Mesenchymal stem cell (in vitro differentiated cells and primary cell): Measurements from ENCODE around the gene HERPUD2.

Experiments used
- DNase-seq: peaks from one replicate; pipeline ENCODE4 v3.0.0-alpha.2; 2013
- H2AFZ ChIP-seq: one replicate; pipeline ENCODE4 v1.6.1; 2013; ENCODE audit warnings: low read depth, mild to moderate bottlenecking, control low read depth, inconsistent platforms, low read length, moderate library complexity
- H2AK5ac ChIP-seq: 2 replicates; pipeline ENCODE4 v1.6.1; 2013; ENCODE audit warnings: low read length, moderate library complexity, mild to moderate bottlenecking, inconsistent platforms; ENCODE audit not compliant: severe bottlenecking
- H2BK120ac ChIP-seq: one replicate; pipeline ENCODE4 v1.6.1; 2013; ENCODE audit warnings: low read depth, mild to moderate bottlenecking, inconsistent platforms, low read length, moderate library complexity
- H2BK12ac ChIP-seq, 2 experiments: one replicate each; pipeline ENCODE4 v1.6.1; 2013; ENCODE audit warnings: inconsistent platforms in 2 of 2, low read length in 2 of 2, mild to moderate bottlenecking in 2 of 2, moderate library complexity in 2 of 2, control low read depth in 1 of 2
- H2BK15ac ChIP-seq: one replicate; pipeline ENCODE4 v1.6.1; 2013; ENCODE audit warnings: mild to moderate bottlenecking, low read depth, inconsistent platforms; ENCODE audit not compliant: poor library complexity, severe bottlenecking
- H2BK5ac ChIP-seq: 2 replicates; pipeline ENCODE4 v1.6.1; 2013; ENCODE audit warnings: low read depth, mild to moderate bottlenecking, low read length, control low read depth, inconsistent platforms; ENCODE audit not compliant: poor library complexity, severe bottlenecking
- H3K14ac ChIP-seq, 2 experiments: one replicate each; pipeline ENCODE4 v1.6.1; 2013; ENCODE audit warnings: inconsistent platforms in 2 of 2, low read length in 2 of 2, control low read depth in 1 of 2, mild to moderate bottlenecking in 1 of 2, moderate library complexity in 1 of 2
- H3K18ac ChIP-seq, 2 experiments: one replicate each; pipeline ENCODE4 v1.6.1; 2013; ENCODE audit warnings: inconsistent platforms in 2 of 2, low read length in 2 of 2, control low read depth in 1 of 2, low read depth in 1 of 2, mild to moderate bottlenecking in 1 of 2
- H3K23ac ChIP-seq, 2 experiments: one replicate each; pipeline ENCODE4 v1.6.1; 2013; ENCODE audit warnings: inconsistent platforms in 2 of 2, low read length in 2 of 2, mild to moderate bottlenecking in 2 of 2, moderate library complexity in 2 of 2, control low read depth in 1 of 2
- H3K27ac ChIP-seq: 2 replicates; pipeline ENCODE4 v1.5.1; 2013; ENCODE audit warnings: mild to moderate bottlenecking, moderate library complexity, low read length, control low read depth, inconsistent platforms; ENCODE audit not compliant: poor library complexity, severe bottlenecking
- H3K27me3 ChIP-seq, 2 experiments: 2 replicates each; pipeline versions ENCODE4 v1.6.1 to v1.7.0; 2013; ENCODE audit warnings: low read length in 2 of 2, mild to moderate bottlenecking in 2 of 2, moderate library complexity in 2 of 2, control low read depth in 1 of 2, inconsistent platforms in 1 of 2; ENCODE audit not compliant: control insufficient read depth in 1 of 2, insufficient read depth in 1 of 2
- H3K36me3 ChIP-seq, 2 experiments: 2 replicates each; pipeline versions ENCODE4 v1.6.1 to v1.7.0; 2013; ENCODE audit warnings: low read length in 2 of 2, control low read depth in 1 of 2, inconsistent platforms in 1 of 2, low read depth in 1 of 2, mild to moderate bottlenecking in 1 of 2; ENCODE audit not compliant: insufficient read depth in 2 of 2, control insufficient read depth in 1 of 2
- H3K4ac ChIP-seq, 2 experiments: one replicate each; pipeline ENCODE4 v1.6.1; 2013; ENCODE audit warnings: inconsistent platforms in 2 of 2, low read length in 2 of 2, mild to moderate bottlenecking in 2 of 2, moderate library complexity in 2 of 2, control low read depth in 1 of 2, low read depth in 1 of 2
- H3K4me1 ChIP-seq: 2 replicates; pipeline ENCODE4 v1.6.1; 2013; ENCODE audit warnings: low read depth, low read length, control low read depth; ENCODE audit not compliant: control insufficient read depth, insufficient read depth
- H3K4me2 ChIP-seq: 2 replicates; pipeline ENCODE4 v1.6.1; 2013; ENCODE audit warnings: low read length, mild to moderate bottlenecking, inconsistent platforms; ENCODE audit not compliant: poor library complexity, severe bottlenecking
- H3K4me3 ChIP-seq, 2 experiments: 2 replicates each; pipeline versions ENCODE4 v1.5.1 to v1.7.0; 2013; ENCODE audit warnings: low read length in 2 of 2, mild to moderate bottlenecking in 2 of 2, control low read depth in 1 of 2, low read depth in 1 of 2; ENCODE audit not compliant: insufficient read depth in 1 of 2
- H3K79me1 ChIP-seq: replicated peaks from 2 replicates; pipeline ENCODE4 v1.6.1; 2013; ENCODE audit warnings: mild to moderate bottlenecking, control low read depth, low read length, inconsistent platforms; ENCODE audit not compliant: poor library complexity, severe bottlenecking
- H3K9ac ChIP-seq: 2 replicates; pipeline ENCODE4 v1.7.0; 2013; ENCODE audit warnings: mild to moderate bottlenecking, low read length, moderate library complexity
- H3K9me3 ChIP-seq: 2 replicates; pipeline ENCODE4 v1.7.0; 2013; ENCODE audit warnings: mild to moderate bottlenecking, low read length; ENCODE audit not compliant: control insufficient read depth
- H4K8ac ChIP-seq: one replicate; pipeline ENCODE4 v1.6.1; 2013; ENCODE audit warnings: inconsistent platforms, mild to moderate bottlenecking, low read length, moderate library complexity
- H4K91ac ChIP-seq: one replicate; pipeline ENCODE4 v1.6.1; 2013; ENCODE audit warnings: mild to moderate bottlenecking, low read length, inconsistent platforms
- WGBS: methylation state at CpG from one replicate; pipeline ENCODE4 v1.1.7; 2013; ENCODE audit warnings: mixed read lengths; 5-methylcytosine and 5-hydroxymethylcytosine counted together

Gene HERPUD2

DNA sequence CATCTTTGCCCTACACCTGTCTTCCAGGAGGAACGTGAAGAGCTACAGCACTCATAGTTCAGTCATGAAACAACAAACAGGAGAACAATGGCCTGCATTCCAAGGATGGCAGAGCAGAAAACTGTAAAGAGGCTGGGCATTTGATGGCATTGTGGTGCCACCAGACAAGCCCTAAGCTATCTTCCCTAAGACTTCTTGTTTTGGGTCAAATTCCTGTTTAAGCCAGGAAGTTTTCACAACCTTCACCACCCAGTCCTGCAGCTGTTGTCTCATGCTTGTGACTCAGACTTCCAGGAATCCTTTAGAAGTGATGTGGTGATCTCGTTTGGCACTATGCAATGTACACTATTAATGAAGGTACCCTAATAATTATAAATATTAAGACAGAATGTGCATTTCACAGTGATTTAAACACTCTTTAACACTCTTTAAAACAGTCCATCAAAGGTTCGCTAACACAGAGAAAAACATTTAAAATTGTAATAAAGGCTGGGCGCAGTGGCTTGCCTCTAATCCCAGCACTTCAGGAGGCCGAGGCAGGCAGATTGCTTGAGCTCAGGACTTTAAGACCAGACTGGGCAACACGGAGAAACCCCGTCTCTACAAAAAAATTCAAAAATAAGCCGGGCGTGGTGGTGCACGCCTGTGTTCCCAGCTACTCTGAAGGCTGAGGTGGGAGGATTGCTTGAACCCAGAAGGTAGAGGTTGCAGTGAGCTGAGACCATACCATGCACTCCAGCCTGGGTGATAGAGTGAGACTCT lies 2.7 kb upstream of the HERPUD2 start:
- no peaks in the 10 kb centered on the region for H3K27me3 ChIP-seq
- no peak overlapping the region for H2AFZ ChIP-seq
- H2BK5ac ChIP-seq: peak overlapping the region; percentile 69
- H3K36me3 ChIP-seq: peaks cover 0 to 6% of the 10 kb centered on the region in 2 experiments
- peaks cover 19% of the 10 kb centered on the region for H3K4me1 ChIP-seq
- H2AK5ac ChIP-seq: peak overlapping the region; percentile 92
- peak overlapping the region; percentile 75 for H3K27ac ChIP-seq
- H4K91ac ChIP-seq: no peak overlapping the region
- WGBS: 78% methylated on average over 10 of the region's 10 CpGs
- H3K4me3 ChIP-seq: no peak overlapping the region
- peak; percentile 78 for DNase-seq
- H4K8ac ChIP-seq: no peak overlapping the region
- H3K23ac ChIP-seq: no peak overlapping the region
- H3K4ac ChIP-seq: peak overlapping the region in 1 of 2 experiments; percentile 32
- no peak overlapping the region for H3K9ac ChIP-seq
- peak overlapping the region; percentile 42 to 55 for H2BK12ac ChIP-seq
- H2BK120ac ChIP-seq: peak overlapping the region; percentile 50
- no peaks in the 10 kb centered on the region for H3K9me3 ChIP-seq
- no peak overlapping the region for H3K14ac ChIP-seq
- H2BK15ac ChIP-seq: no peak overlapping the region
- H3K4me2 ChIP-seq: peak overlapping the region; percentile 17
- H3K79me1 ChIP-seq: peaks cover 14% of the 10 kb centered on the region
- peak overlapping the region in 1 of 2 experiments; percentile 26 for H3K18ac ChIP-seq

DNA sequence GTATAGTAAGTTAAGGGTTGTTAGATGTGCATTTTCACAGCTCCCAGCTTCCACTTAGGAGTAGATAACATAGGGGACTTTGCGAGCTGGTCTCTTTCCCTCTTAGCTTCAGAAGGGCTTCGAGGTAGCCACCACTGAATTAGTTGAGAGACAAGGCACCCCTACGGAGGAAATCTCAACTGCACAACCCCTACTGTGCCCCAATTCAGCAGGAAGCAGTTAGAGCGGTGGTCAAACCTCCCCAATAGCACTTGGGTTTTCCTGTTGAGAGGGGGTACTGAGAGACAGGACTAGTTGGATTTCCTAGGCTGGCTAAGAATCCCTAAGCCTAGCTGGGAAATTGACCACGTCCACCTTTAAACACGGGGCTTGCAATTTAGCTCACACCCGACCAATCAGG lies 1.1 kb upstream of the HERPUD2 start:
- H3K27ac ChIP-seq: no peak overlapping the region
- H2BK5ac ChIP-seq: no peak overlapping the region
- H4K91ac ChIP-seq: no peak overlapping the region
- peaks cover 18% of the 10 kb centered on the region for H3K4me1 ChIP-seq
- no peaks in the 10 kb centered on the region for H3K27me3 ChIP-seq
- H2AFZ ChIP-seq: no peak overlapping the region
- peaks cover 3 to 14% of the 10 kb centered on the region in 2 experiments for H3K36me3 ChIP-seq
- H3K79me1 ChIP-seq: peaks cover 17% of the 10 kb centered on the region
- H3K14ac ChIP-seq: no peak overlapping the region
- WGBS: 93% methylated on average over 6 of the region's 7 CpGs
- peak overlapping the region; percentile 53 for H2AK5ac ChIP-seq
- no peak overlapping the region for H3K4me2 ChIP-seq
- peak overlapping the region in 1 of 2 experiments; percentile 49 for H3K4ac ChIP-seq
- H3K18ac ChIP-seq: no peak overlapping the region
- H4K8ac ChIP-seq: no peak overlapping the region
- peak overlapping the region; percentile 93 for H3K9ac ChIP-seq
- no peak overlapping the region for H2BK12ac ChIP-seq
- no peak for DNase-seq
- H2BK15ac ChIP-seq: peak overlapping the region; percentile 36
- H3K23ac ChIP-seq: no peak overlapping the region
- H2BK120ac ChIP-seq: no peak overlapping the region
- peak overlapping the region in 1 of 2 experiments; percentile 92 for H3K4me3 ChIP-seq
- no peaks in the 10 kb centered on the region for H3K9me3 ChIP-seq

DNA sequence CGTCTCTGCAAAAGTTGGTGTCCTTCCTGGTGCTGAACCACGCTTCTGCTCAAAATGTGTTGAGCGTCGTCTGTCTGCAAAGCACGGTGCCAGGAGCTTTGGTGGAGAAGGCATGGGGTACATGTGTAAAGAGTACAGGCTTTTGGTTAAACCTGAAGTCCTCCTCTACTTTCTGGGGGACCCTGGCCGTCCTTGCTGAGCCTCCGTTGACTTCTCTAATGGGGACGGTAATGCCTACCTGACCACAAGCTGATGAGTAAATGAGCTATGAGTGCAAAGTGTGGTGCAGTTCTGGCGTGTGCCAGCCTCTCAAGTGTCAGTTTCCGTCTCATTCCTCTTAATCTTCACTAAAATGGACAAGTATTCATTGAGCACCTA lies 527 bp upstream of the HERPUD2 start:
- no peak overlapping the region for H2BK15ac ChIP-seq
- WGBS: 11% methylated on average over 9 of the region's 10 CpGs
- no peaks in the 10 kb centered on the region for H3K27me3 ChIP-seq
- H3K4me1 ChIP-seq: peaks cover 18% of the 10 kb centered on the region
- H3K4ac ChIP-seq: peak overlapping the region; percentile 7 to 93
- peak overlapping the region; percentile 70 for H4K91ac ChIP-seq
- peak overlapping the region; percentile 83 to 92 for H3K18ac ChIP-seq
- H3K9me3 ChIP-seq: no peaks in the 10 kb centered on the region
- peak overlapping the region; percentile 66 for H4K8ac ChIP-seq
- H2BK120ac ChIP-seq: peak overlapping the region; percentile 81
- peak overlapping the region in 1 of 2 experiments; percentile 94 for H3K14ac ChIP-seq
- peak overlapping the region; percentile 92 to 95 for H3K4me3 ChIP-seq
- peak overlapping the region; percentile 55 for H3K27ac ChIP-seq
- peak overlapping the region; percentile 63 for H3K4me2 ChIP-seq
- no peak overlapping the region for H2BK5ac ChIP-seq
- peak overlapping the region; percentile 88 for H2AFZ ChIP-seq
- peak overlapping the region; percentile 93 for H3K9ac ChIP-seq
- no peak for DNase-seq
- peak overlapping the region; percentile 46 for H2AK5ac ChIP-seq
- H3K79me1 ChIP-seq: peaks cover 17% of the 10 kb centered on the region
- H3K36me3 ChIP-seq: peaks cover 3 to 14% of the 10 kb centered on the region in 2 experiments
- H3K23ac ChIP-seq: peak overlapping the region in 1 of 2 experiments; percentile 81
- H2BK12ac ChIP-seq: peak overlapping the region; percentile 6 to 47

DNA sequence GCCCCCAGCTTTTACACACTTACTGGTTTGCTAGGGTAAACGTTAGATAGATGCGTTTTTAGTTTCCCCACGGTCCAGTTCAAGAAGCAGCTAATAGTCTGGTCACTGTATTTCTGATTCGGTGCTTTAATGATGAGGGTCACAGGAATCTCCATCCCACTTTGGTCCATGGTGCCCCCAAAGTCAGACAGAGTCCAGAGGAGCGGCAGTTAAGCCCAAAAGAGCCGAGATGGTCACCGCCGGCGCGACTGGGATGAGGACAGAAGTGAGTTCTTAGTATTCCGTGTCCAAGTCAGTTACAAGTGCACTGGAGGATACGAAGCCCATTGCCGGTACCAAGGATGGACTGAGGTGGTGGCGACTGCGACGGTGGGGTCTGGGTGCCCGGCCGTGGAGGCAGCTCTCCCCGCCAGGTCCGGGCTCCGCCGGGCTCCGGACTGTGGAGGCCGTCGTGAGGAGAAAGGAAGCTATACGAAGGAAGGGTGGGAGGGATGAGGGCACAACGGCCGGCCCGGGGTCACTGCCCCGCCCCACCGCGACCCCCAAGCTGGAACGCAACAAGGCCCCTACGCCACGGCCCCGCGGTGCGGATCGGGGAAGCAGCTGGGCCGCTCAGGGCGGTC lies 663 bp downstream of the HERPUD2 start:
- 2% methylated on average over 38 of the region's 41 CpGs for WGBS
- Histone ChIP-seq H4K8ac (peak overlapping the region; percentile 97), H3K14ac (peak overlapping the region in 1 of 2 experiments; percentile 99), H2AK5ac (peak overlapping the region; percentile 38), H2BK5ac (peak overlapping the region; percentile 95), H3K4me2 (peak overlapping the region; percentile 69), H3K9ac (peak overlapping the region; percentile 93), H2BK12ac (peak overlapping the region; percentile 49 to 69), H2BK15ac (peak overlapping the region; percentile 99), H3K4me1 (peaks cover 18% of the 10 kb centered on the region), H3K36me3 (peaks cover 3 to 14% of the 10 kb centered on the region in 2 experiments), H3K79me1 (peaks cover 17% of the 10 kb centered on the region), H2BK120ac (peak overlapping the region; percentile 86), H3K27ac (peak overlapping the region; percentile 31), H3K27me3 (no peaks in the 10 kb centered on the region), H3K4me3 (peak overlapping the region; percentile 92 to 95), H2AFZ (peak overlapping the region; percentile 91), H4K91ac (peak overlapping the region; percentile 99), H3K18ac (peak overlapping the region; percentile 95 to 99), H3K9me3 (no peaks in the 10 kb centered on the region), H3K4ac (peak overlapping the region; percentile 95 to 100), H3K23ac (peak overlapping the region in 1 of 2 experiments; percentile 96)
- DNase-seq: peak; percentile 51
